WI38 (cell line): Measurements from ENCODE around the gene MALT1.
"Not testable (repeated sequence)": the region's sequence is repeated elsewhere in the genome, so short reads cannot be mapped to it uniquely, and the experiment has no call there.

Experiments used
- H3K4me3 ChIP-seq: 2 replicates; pipeline ENCODE4 v1.5.1; 2011; ENCODE audit warnings: low read depth, mild to moderate bottlenecking, control low read depth, low read length
- CTCF ChIP-seq: IDR thresholded peaks from 2 replicates; pipeline ENCODE4 v1.5.1; 2012; ENCODE audit warnings: low read depth, mild to moderate bottlenecking, control low read depth, low read length

MALT1 gene

GRCh38 chr18:58640891-58641610 lies 30.2 kb upstream of the MALT1 start:
- no peak for TF ChIP-seq CTCF
- H3K4me3 ChIP-seq: no peak overlapping the region

- H3K4me3 ChIP-seq: not testable (repeated sequence)
These were observed 27.7 kb upstream of the MALT1 start for GRCh38 chr18:58643557-58643956.

- no peak for TF ChIP-seq CTCF
- no peak overlapping the region for H3K4me3 ChIP-seq
These were observed 25.9 kb upstream of the MALT1 start for GRCh38 chr18:58645398-58645797.

GRCh38 chr18:58646334-58646862 lies 24.9 kb upstream of the MALT1 start:
- no peak overlapping the region for H3K4me3 ChIP-seq
- no peak for TF ChIP-seq CTCF

- no peak overlapping the region for H3K4me3 ChIP-seq
- TF ChIP-seq CTCF: no peak
These were observed 21.1 kb upstream of the MALT1 start for GRCh38 chr18:58649966-58650816.

GRCh38 chr18:58650830-58651229 lies 20.4 kb upstream of the MALT1 start:
- H3K4me3 ChIP-seq: not testable (repeated sequence)

GRCh38 chr18:58653144-58653722 lies 18.0 kb upstream of the MALT1 start:
- H3K4me3 ChIP-seq: not testable (repeated sequence)

GRCh38 chr18:58653814-58654509 lies 17.3 kb upstream of the MALT1 start:
- no peak overlapping the region for H3K4me3 ChIP-seq
- TF ChIP-seq CTCF: no peak
